GM12878 (cell line): ENCODE data around the gene BCAR3. TPM values are rescaled to one million over a fixed set of nuclear protein-coding genes. Genes with fewer than 3 reads are reported as not detected.

ENCODE experiments used
- ATAC-seq: fragments of 200-7000 bp; cut with Tn5 transposase; 3 replicates; pipeline ENCODE4 v1.9.1; 2020; ENCODE audit warnings: mild to moderate bottlenecking, moderate library complexity
- BruUV-seq: library from RNA; stranded (reverse); fragments of 400-500 nt; replicated peaks from 2 replicates; lab custom pipeline; 2021; lab: Mats Ljungman, UMichigan
- CTCF ChIA-PET: fragments of 300-600 bp; sonication (Branson Sonifier 250); formaldehyde crosslinking; extraction: SDS; loops from one replicate; lab custom pipeline; 2021; ENCODE audit warnings: inconsistent platforms; lab: Yijun Ruan, JAX
- POLR2A ChIA-PET: fragments of 350-600 bp; formaldehyde crosslinking; extraction: SDS; loops from one replicate; lab custom pipeline; 2021; ENCODE audit warnings: inconsistent platforms; lab: Charles Lee
- RAD21 ChIA-PET: fragments of 300-600 bp; sonication (Branson Sonifier 250); formaldehyde crosslinking; loops from one replicate; lab custom pipeline; 2023; ENCODE audit warnings: antibody characterized with exemption; ENCODE audit not compliant: unreplicated experiment; lab: Charles Lee
- SMC1A ChIA-PET: fragments of 300-600 bp; sonication (Branson Sonifier 250); formaldehyde crosslinking; loops from one replicate; lab custom pipeline; 2023; ENCODE audit not compliant: unreplicated experiment, uncharacterized antibody; lab: Charles Lee
- DNase-seq: peaks from one replicate; pipeline ENCODE4 v3.0.0-alpha.2; 2011; ENCODE audit warnings: low read depth, low spot score
- FAIRE-seq: peaks from 3 replicates; lab custom pipeline; 2011; peaks lifted over from hg19 to GRCh38; lab: Jason Lieb, UNC
- H2AFZ ChIP-seq: 2 replicates; pipeline ENCODE4 v1.6.0; 2011; ENCODE audit warnings: low read depth, low read length, control low read depth; ENCODE audit not compliant: control insufficient read depth
- H3K27ac ChIP-seq: 2 replicates; pipeline ENCODE4 v1.5.1; 2011; ENCODE audit warnings: control low read depth; ENCODE audit not compliant: control insufficient read depth, insufficient read depth
- H3K27me3 ChIP-seq, 2 experiments: replicated peaks in 1 of 2; 2 replicates each; pipeline versions ENCODE4 v1.6.0 to v1.6.1; 2011; ENCODE audit warnings: low read length in 1 of 2; ENCODE audit not compliant: control insufficient read depth in 2 of 2, insufficient read depth in 2 of 2
- H3K36me3 ChIP-seq, 2 experiments: 2 replicates each; pipeline ENCODE4 v1.5.1; 2011; ENCODE audit warnings: low read length in 1 of 2; ENCODE audit not compliant: control insufficient read depth in 2 of 2, insufficient read depth in 2 of 2
- H3K4me1 ChIP-seq: 2 replicates; pipeline ENCODE4 v1.6.1; 2011; ENCODE audit warnings: mild to moderate bottlenecking, low read length, moderate library complexity, mixed read lengths; ENCODE audit not compliant: control insufficient read depth, insufficient read depth
- H3K4me2 ChIP-seq: 2 replicates; pipeline ENCODE4 v1.6.0; 2011; ENCODE audit warnings: control low read depth; ENCODE audit not compliant: control insufficient read depth, insufficient read depth
- H3K4me3 ChIP-seq: fragments of 200-600 bp; sonication (generic); 2 replicates; pipeline ENCODE4 v1.5.1; 2016
- H3K79me2 ChIP-seq: 2 replicates; pipeline ENCODE4 v1.6.0; 2011; ENCODE audit warnings: low read length; ENCODE audit not compliant: control insufficient read depth, insufficient read depth
- H3K9ac ChIP-seq: 2 replicates; pipeline ENCODE4 v1.8.0; 2011; ENCODE audit warnings: low read length, control low read depth, mixed read lengths; ENCODE audit not compliant: control insufficient read depth, insufficient read depth
- H3K9me3 ChIP-seq: replicated peaks from 3 replicates; pipeline ENCODE4 v1.5.1; 2011; ENCODE audit warnings: mild to moderate bottlenecking, low read length; ENCODE audit not compliant: control insufficient read depth, insufficient read depth
- H4K20me1 ChIP-seq: 2 replicates; pipeline ENCODE4 v1.6.0; 2011; ENCODE audit not compliant: control insufficient read depth, insufficient read depth
- ASH2L ChIP-seq: fragments of 300-600, 200-600 bp; sonication (generic); IDR thresholded peaks from 2 replicates; pipeline ENCODE4 v1.6.1; 2017; ENCODE audit warnings: low read depth, mild to moderate bottlenecking, borderline replicate concordance
- ATF2 ChIP-seq: IDR thresholded peaks from 2 replicates; pipeline ENCODE4 v1.6.1; 2012; ENCODE audit warnings: low read length, inconsistent platforms
- ATF3 ChIP-seq: IDR thresholded peaks from 2 replicates; pipeline ENCODE4 v1.6.1; 2011; ENCODE audit warnings: low read depth, mild to moderate bottlenecking, low read length, moderate library complexity, borderline replicate concordance; ENCODE audit errors: extremely low read depth
- CREB1 ChIP-seq: IDR thresholded peaks from 2 replicates; pipeline ENCODE4 v1.6.1; 2012; ENCODE audit warnings: low read depth, mild to moderate bottlenecking, inconsistent platforms
- GABPA ChIP-seq: IDR thresholded peaks from 2 replicates; pipeline ENCODE4 v1.6.1; 2014; ENCODE audit warnings: antibody characterized with exemption, low read depth, mild to moderate bottlenecking, inconsistent platforms
- IRF4 ChIP-seq: IDR thresholded peaks from 2 replicates; pipeline ENCODE4 v1.6.1; 2011; ENCODE audit warnings: low read depth, low read length
- JUNB ChIP-seq: IDR thresholded peaks from 2 replicates; pipeline ENCODE4 v1.6.1; 2016; ENCODE audit warnings: antibody characterized with exemption, mild to moderate bottlenecking
- MYC ChIP-seq: IDR thresholded peaks from 2 replicates; pipeline ENCODE4 v1.6.1; 2011; ENCODE audit warnings: mild to moderate bottlenecking, low read length, moderate library complexity, inconsistent platforms; ENCODE audit not compliant: insufficient read depth, insufficient replicate concordance, insufficient read length, severe bottlenecking
- NFIC ChIP-seq: IDR thresholded peaks from 2 replicates; pipeline ENCODE4 v1.6.1; 2012; ENCODE audit warnings: low read depth, mild to moderate bottlenecking, inconsistent platforms, low read length, moderate library complexity
- NFXL1 ChIP-seq: fragments of 450-650 bp; IDR thresholded peaks from 2 replicates; pipeline ENCODE4 v1.6.1; 2017; ENCODE audit warnings: antibody characterized with exemption, mild to moderate bottlenecking, borderline replicate concordance
- RCOR1 ChIP-seq: conservative IDR thresholded peaks from 2 replicates; pipeline ENCODE4 v1.6.1; 2012; ENCODE audit warnings: low read depth, low read length, improper control_type of control experiment
- SP1 ChIP-seq: IDR thresholded peaks from one replicate; pipeline ENCODE4 v1.6.1; 2011; ENCODE audit warnings: low read depth, low read length
- WGBS: methylation state at CpG from one replicate; pipeline ENCODE4 v1.1.6; 2016; ENCODE audit warnings: low lambda C conversion rate; ENCODE audit not compliant: insufficient replicate concordance, insufficient coverage; ENCODE audit errors: missing lambda C conversion rate; 5-methylcytosine and 5-hydroxymethylcytosine counted together
- in situ Hi-C: fragments of 300-500 bp; cut with MboI; formaldehyde crosslinking; loops from 9 replicates; pipeline ENCODE4 v1.14.3; 2018; ENCODE audit warnings: mixed read lengths
- intact Hi-C: fragments of 100-400 bp; cut with micrococcal nuclease; formaldehyde crosslinking; loops from one replicate; pipeline ENCODE4 v1.14.2; 2022; ENCODE audit not compliant: unreplicated experiment
- polyA plus RNA-seq, 11 experiments: library from polyadenylated mRNA; depleted of rRNA in 4 of 11; unstranded in 6 of 11; stranded (reverse) in 5 of 11; fragments of >200 nt; fragmentation: Nextera tagmentation in 4 of 11; fragmentation: Illumina TruSeq in 1 of 11; extraction: Ambion mirVana in 4 of 11; extraction: Trizol in 1 of 11; gene quantifications; 1 replicate in 1 of 11; 2 replicates in 10 of 11; pipeline versions ENCODE4 v1.2.1 to v1.2.3, GENCODE V29; 2011 to 2016; ENCODE audit warnings: inconsistent platforms in 2 of 11, missing spikeins in 2 of 11, low read depth in 1 of 11
- total RNA-seq, 4 experiments: library from RNA; depleted of rRNA in 3 of 4; stranded (reverse); fragments of >200 nt in 3 of 4; fragmentation: Illumina TruSeq in 1 of 4; extraction: Trizol in 1 of 4; gene quantifications; 2 replicates each; pipeline versions ENCODE4 v1.2.1 to v1.2.3, GENCODE V29; 2013 to 2021
- TF ChIP-seq, protein P1 (sequence below): fragments of 450-650 bp; IDR thresholded peaks from 2 replicates; pipeline ENCODE4 v1.6.1; 2017; ENCODE audit warnings: mild to moderate bottlenecking

BCAR3 gene
- total and polyA plus RNA-seq, 10 of the 15 experiments (the other 5 are each of a cell fraction or from before 2014, with no cell fraction given) = 1.3 to 6.6 (median 1.8) TPM

- no peaks in the 10 kb centered on the region for H3K36me3 ChIP-seq
- WGBS = 41% methylated on average over 4 of the region's 4 CpGs
- no peaks in the 10 kb centered on the region; the same call in 2 of the 3 replicates for H3K9me3 ChIP-seq
- peaks cover 9% of the 10 kb centered on the region for H4K20me1 ChIP-seq
- no peaks in the 10 kb centered on the region for H3K79me2 ChIP-seq
- ChIA-PET RAD21 (no interaction called here), SMC1A (interaction anchor here (0.7 kb wide), 1 partner anchor 214 kb away, joined by 3 read pairs; no protein-coding TSS in a partner anchor), POLR2A (no interaction called here), CTCF (interaction anchor here (1.1 to 1.3 kb wide), 2 partner anchors 16 to 299 kb away, joined by 3 to 4 read pairs; no protein-coding TSS in a partner anchor)
- intact Hi-C loops = no loop called here
- no peak overlapping the region for H3K9ac ChIP-seq
- no peak for TF ChIP-seq MYC
- no peak for TF ChIP-seq NFXL1
- TF ChIP-seq, protein P1, sequence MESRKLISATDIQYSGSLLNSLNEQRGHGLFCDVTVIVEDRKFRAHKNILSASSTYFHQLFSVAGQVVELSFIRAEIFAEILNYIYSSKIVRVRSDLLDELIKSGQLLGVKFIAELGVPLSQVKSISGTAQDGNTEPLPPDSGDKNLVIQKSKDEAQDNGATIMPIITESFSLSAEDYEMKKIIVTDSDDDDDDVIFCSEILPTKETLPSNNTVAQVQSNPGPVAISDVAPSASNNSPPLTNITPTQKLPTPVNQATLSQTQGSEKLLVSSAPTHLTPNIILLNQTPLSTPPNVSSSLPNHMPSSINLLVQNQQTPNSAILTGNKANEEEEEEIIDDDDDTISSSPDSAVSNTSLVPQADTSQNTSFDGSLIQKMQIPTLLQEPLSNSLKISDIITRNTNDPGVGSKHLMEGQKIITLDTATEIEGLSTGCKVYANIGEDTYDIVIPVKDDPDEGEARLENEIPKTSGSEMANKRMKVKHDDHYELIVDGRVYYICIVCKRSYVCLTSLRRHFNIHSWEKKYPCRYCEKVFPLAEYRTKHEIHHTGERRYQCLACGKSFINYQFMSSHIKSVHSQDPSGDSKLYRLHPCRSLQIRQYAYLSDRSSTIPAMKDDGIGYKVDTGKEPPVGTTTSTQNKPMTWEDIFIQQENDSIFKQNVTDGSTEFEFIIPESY = no peak
- H3K4me2 ChIP-seq = no peak overlapping the region
- H3K4me1 ChIP-seq = peaks cover 14% of the 10 kb centered on the region
- in situ Hi-C loops = no loop called here
- no peak overlapping the region for H2AFZ ChIP-seq
- DNase-seq = no peak
- FAIRE-seq = no peak
- no peak overlapping the region for H3K27ac ChIP-seq
- peaks cover 0 to 2% of the 10 kb centered on the region in 2 experiments; a peak in 3 of 4 replicates for H3K27me3 ChIP-seq
- ATAC-seq = no peak
- BruUV-seq = no TSS peak
- no peak overlapping the region for H3K4me3 ChIP-seq
Observed at GRCh38 chr1:93603601-93604000, 78.0 kb downstream of the BCAR3 start.

GRCh38 chr1:93603106-93603505, 78.5 kb downstream of the BCAR3 start:
- ChIA-PET POLR2A (no interaction called here), CTCF (interaction anchor here (1.1 to 1.3 kb wide), 3 partner anchors 12 to 298 kb away, joined by 3 to 4 read pairs (median 3); no protein-coding TSS in a partner anchor), SMC1A (interaction anchor here (0.7 kb wide), 1 partner anchor 215 kb away, joined by 3 read pairs; no protein-coding TSS in a partner anchor), RAD21 (no interaction called here)
- Histone ChIP-seq H3K4me1 (peaks cover 9% of the 10 kb centered on the region), H3K9ac (no peak overlapping the region), H3K36me3 (no peaks in the 10 kb centered on the region), H3K27ac (no peak overlapping the region), H3K4me2 (no peak overlapping the region), H3K27me3 (peaks cover 0 to 2% of the 10 kb centered on the region in 2 experiments; a peak in 3 of 4 replicates), H2AFZ (no peak overlapping the region), H3K9me3 (no peaks in the 10 kb centered on the region; the same call in 2 of the 3 replicates), H3K79me2 (no peaks in the 10 kb centered on the region), H4K20me1 (peaks cover 9% of the 10 kb centered on the region), H3K4me3 (no peak overlapping the region)
- intact Hi-C loops = no loop called here
- WGBS = 15% methylated on average over 3 of the region's 3 CpGs
- in situ Hi-C loops = no loop called here
- no peak for FAIRE-seq
- DNase-seq = no peak
- no peak for ATAC-seq
- BruUV-seq = no TSS peak
- TF ChIP-seq ATF3 = no peak
- TF ChIP-seq CREB1 = no peak
- no peak for TF ChIP-seq GABPA
- no peak for TF ChIP-seq NFIC
- no peak for TF ChIP-seq ASH2L
- TF ChIP-seq JUNB = no peak
- TF ChIP-seq RCOR1 = no peak
- no peak for TF ChIP-seq SP1
- TF ChIP-seq ATF2 = no peak
- TF ChIP-seq IRF4 = no peak
